ENCODE measurements around the gene TFAP2D. TPM values are rescaled to one million over a fixed set of nuclear protein-coding genes. Genes with fewer than 3 reads are reported as not detected.

TFAP2D gene
- total RNA-seq, 2 experiments from 2014 or later, result not detected

DNA sequence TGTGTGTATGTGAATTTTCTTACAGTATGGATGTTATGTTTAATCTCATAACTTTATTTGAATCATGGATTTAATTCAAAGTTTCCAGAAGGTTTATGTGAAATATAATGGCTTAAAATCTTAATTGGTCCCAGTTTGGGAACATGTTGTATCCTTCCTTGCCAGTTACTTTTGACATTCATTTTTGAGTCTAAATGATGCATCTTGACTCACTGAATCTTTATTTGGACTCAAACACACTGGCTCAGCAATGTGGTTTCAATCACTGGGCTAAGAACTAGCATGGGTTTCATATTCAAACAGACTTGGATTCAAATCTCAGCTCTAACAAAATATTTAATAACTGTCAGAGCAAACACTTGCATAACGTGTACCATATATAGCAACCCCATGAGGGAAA, 79.4 kb downstream of the TFAP2D start:
- intact Hi-C loops (cut with micrococcal nuclease; ENCODE audit: unreplicated experiment), result loop anchor here (5.0 kb wide), 1 partner anchor 665 kb away; no protein-coding TSS in a partner anchor

DNA sequence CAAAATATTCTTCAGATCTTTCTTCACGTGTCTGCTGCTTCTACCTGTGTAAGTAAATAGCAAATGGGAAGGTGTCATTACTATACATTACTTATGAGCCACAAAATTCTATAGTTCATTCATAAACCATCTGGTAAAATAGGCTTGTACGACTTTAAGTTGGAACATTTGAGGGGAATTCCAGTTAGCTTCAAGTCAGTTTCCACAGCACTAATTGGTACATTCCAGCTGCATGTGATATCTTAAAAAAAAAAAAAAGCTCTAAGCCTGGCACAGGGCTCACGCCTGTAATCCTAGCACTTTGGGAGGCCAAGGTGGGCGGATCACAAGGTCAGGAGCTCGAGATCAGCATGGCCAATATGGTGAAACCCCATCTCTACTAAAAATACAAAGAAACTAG, 82.2 kb downstream of the TFAP2D start:
- no peak overlapping the region for H3K4me3 ChIP-seq (ENCODE audit: low read depth, low read length, poor library complexity, severe bottlenecking)
- ChIA-PET POLR2A (interaction anchor here (0.6 to 0.7 kb wide), 2 partner anchors 63 to 145 kb away, joined by 3 to 4 read pairs; no protein-coding TSS in a partner anchor), CTCF (ENCODE audit: unreplicated experiment) (no interaction called here)
- H3K9me3 ChIP-seq (ENCODE audit: low read length), result no peaks in the 10 kb centered on the region
- H3K36me3 ChIP-seq (ENCODE audit: insufficient read depth, low read length), result no peaks in the 10 kb centered on the region
- BruUV-seq (replicated peaks), result no TSS peak
- H3K27ac ChIP-seq (ENCODE audit: low read depth, low read length, poor library complexity, severe bottlenecking), result no peak overlapping the region
- no peak for DNase-seq (ENCODE audit: low spot score)
- no peaks in the 10 kb centered on the region for H4K20me1 ChIP-seq (ENCODE audit: insufficient read depth, low read length)
- H3K79me2 ChIP-seq (ENCODE audit: insufficient read depth, low read depth, low read length), result no peaks in the 10 kb centered on the region
- intact Hi-C loops (cut with micrococcal nuclease; ENCODE audit: unreplicated experiment), result no loop called here
- no peaks in the 10 kb centered on the region for H3K9me2 ChIP-seq (ENCODE audit: insufficient read depth, low read length)
- no peaks in the 10 kb centered on the region for H3K4me1 ChIP-seq (ENCODE audit: insufficient read depth, low read length, poor library complexity, severe bottlenecking)
- H3K4me2 ChIP-seq (ENCODE audit: low read length), result no peak overlapping the region
- no peak overlapping the region for H2AFZ ChIP-seq (ENCODE audit: low read length)
- no peak for TF ChIP-seq EZH2phosphoT487 (IDR thresholded peaks at IDR 0.05; ENCODE audit: borderline replicate concordance, low read depth, low read length)
- TF ChIP-seq, protein P1, sequence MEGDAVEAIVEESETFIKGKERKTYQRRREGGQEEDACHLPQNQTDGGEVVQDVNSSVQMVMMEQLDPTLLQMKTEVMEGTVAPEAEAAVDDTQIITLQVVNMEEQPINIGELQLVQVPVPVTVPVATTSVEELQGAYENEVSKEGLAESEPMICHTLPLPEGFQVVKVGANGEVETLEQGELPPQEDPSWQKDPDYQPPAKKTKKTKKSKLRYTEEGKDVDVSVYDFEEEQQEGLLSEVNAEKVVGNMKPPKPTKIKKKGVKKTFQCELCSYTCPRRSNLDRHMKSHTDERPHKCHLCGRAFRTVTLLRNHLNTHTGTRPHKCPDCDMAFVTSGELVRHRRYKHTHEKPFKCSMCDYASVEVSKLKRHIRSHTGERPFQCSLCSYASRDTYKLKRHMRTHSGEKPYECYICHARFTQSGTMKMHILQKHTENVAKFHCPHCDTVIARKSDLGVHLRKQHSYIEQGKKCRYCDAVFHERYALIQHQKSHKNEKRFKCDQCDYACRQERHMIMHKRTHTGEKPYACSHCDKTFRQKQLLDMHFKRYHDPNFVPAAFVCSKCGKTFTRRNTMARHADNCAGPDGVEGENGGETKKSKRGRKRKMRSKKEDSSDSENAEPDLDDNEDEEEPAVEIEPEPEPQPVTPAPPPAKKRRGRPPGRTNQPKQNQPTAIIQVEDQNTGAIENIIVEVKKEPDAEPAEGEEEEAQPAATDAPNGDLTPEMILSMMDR (conservative IDR thresholded peaks at IDR 0.05; ENCODE audit: low read length), result no peak

More for the DNA sequence above, 79.4 kb downstream of the TFAP2D start:
- no peak for DNase-seq (ENCODE audit: low spot score)
- CTCF ChIA-PET (ENCODE audit: unreplicated experiment), result no interaction called here
- POLR2A ChIA-PET, result no interaction called here
- Histone ChIP-seq H3K4me2 (ENCODE audit: low read length) (no peak overlapping the region), H3K9me2 (ENCODE audit: insufficient read depth, low read length) (no peaks in the 10 kb centered on the region), H3K79me2 (ENCODE audit: insufficient read depth, low read depth, low read length) (no peaks in the 10 kb centered on the region), H3K4me3 (ENCODE audit: low read depth, low read length, poor library complexity, severe bottlenecking) (no peak overlapping the region), H3K4me1 (ENCODE audit: insufficient read depth, low read length, poor library complexity, severe bottlenecking) (no peaks in the 10 kb centered on the region), H2AFZ (ENCODE audit: low read length) (no peak overlapping the region), H4K20me1 (ENCODE audit: insufficient read depth, low read length) (no peaks in the 10 kb centered on the region), H3K9me3 (ENCODE audit: low read length) (no peaks in the 10 kb centered on the region), H3K27ac (ENCODE audit: low read depth, low read length, poor library complexity, severe bottlenecking) (no peak overlapping the region), H3K36me3 (ENCODE audit: insufficient read depth, low read length) (no peaks in the 10 kb centered on the region)
- TF ChIP-seq, protein P1 (conservative IDR thresholded peaks at IDR 0.05; ENCODE audit: low read length), result no peak
- TF ChIP-seq EZH2phosphoT487 (IDR thresholded peaks at IDR 0.05; ENCODE audit: borderline replicate concordance, low read depth, low read length), result no peak
- no TSS peak for BruUV-seq (replicated peaks)

DNA sequence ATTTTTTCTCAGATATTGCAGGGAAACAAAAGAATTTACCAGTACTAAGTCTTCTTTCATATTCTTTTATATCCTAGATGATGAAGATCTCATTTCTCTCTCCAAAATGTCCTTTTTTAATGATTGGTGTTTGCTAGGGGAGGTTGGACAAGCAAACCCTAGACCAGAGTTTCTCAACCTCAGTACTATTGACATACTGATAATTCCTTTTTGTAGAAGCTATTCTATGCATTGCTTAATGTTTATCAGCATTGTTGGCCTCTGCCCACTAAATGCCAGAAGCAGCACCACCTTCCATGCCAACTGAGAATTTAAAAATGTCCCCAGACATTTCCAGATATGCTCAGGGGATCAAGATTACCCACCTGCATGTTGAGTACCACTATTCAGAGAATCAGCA, 91.0 kb downstream of the TFAP2D start:
- POLR2A ChIA-PET, result no interaction called here
- no peak for DNase-seq (ENCODE audit: low spot score)
- H3K4me2 ChIP-seq (ENCODE audit: low read length), result no peak overlapping the region
- no peaks in the 10 kb centered on the region for H3K36me3 ChIP-seq (ENCODE audit: insufficient read depth, low read length)
- H2AFZ ChIP-seq (ENCODE audit: low read length), result no peak overlapping the region
- no peak overlapping the region for H3K27ac ChIP-seq (ENCODE audit: low read depth, low read length, poor library complexity, severe bottlenecking)
- H3K79me2 ChIP-seq (ENCODE audit: insufficient read depth, low read depth, low read length), result no peaks in the 10 kb centered on the region
- no peak overlapping the region for H3K4me3 ChIP-seq (ENCODE audit: low read depth, low read length, poor library complexity, severe bottlenecking)
- no peaks in the 10 kb centered on the region for H3K9me2 ChIP-seq (ENCODE audit: insufficient read depth, low read length)
- intact Hi-C loops (cut with micrococcal nuclease; ENCODE audit: unreplicated experiment), result no loop called here
- no peaks in the 10 kb centered on the region for H3K4me1 ChIP-seq (ENCODE audit: insufficient read depth, low read length, poor library complexity, severe bottlenecking)
- BruUV-seq (replicated peaks), result no TSS peak
- no peaks in the 10 kb centered on the region for H4K20me1 ChIP-seq (ENCODE audit: insufficient read depth, low read length)
- CTCF ChIA-PET (ENCODE audit: unreplicated experiment), result no interaction called here
- no peak for TF ChIP-seq EZH2phosphoT487 (IDR thresholded peaks at IDR 0.05; ENCODE audit: borderline replicate concordance, low read depth, low read length)
- TF ChIP-seq, protein P1 (conservative IDR thresholded peaks at IDR 0.05; ENCODE audit: low read length), result no peak
- H3K9me3 ChIP-seq (ENCODE audit: low read length), result no peaks in the 10 kb centered on the region

All from OCI-LY7 (cell line).